Adrenal gland (tissue), 12 donors: ENCODE measurements around the gene TSPAN13. TPM values are rescaled to one million over a fixed set of nuclear protein-coding genes. Genes with fewer than 3 reads are reported as not detected.

Source experiments
- DNase-seq, 7 donors: peaks; one replicate each; pipeline ENCODE4 v3.0.0-alpha.2; 2019 to 2020
- H3K27ac ChIP-seq, 5 donors: fragments of 200-600 bp; sonication (generic) in 4 of 5; 1 replicate in 3 of 5; 2 replicates in 2 of 5; pipeline versions ENCODE4 v1.5.1 to v1.8.0; 2016 to 2020; ENCODE audit warnings: mild to moderate bottlenecking in 1 of 5
- H3K27me3 ChIP-seq: fragments of 200-600 bp; 2 replicates; pipeline ENCODE4 v1.8.0; 2021
- H3K36me3 ChIP-seq, 2 donors: fragments of 200-600 bp; replicated peaks in 1 of 2; 1 replicate in 1 of 2; 2 replicates in 1 of 2; pipeline versions ENCODE4 v1.5.1 to v1.8.0; 2018 to 2022
- H3K4me1 ChIP-seq, 2 donors: fragments of 200-600 bp; replicated peaks in 1 of 2; 1 replicate in 1 of 2; 2 replicates in 1 of 2; pipeline versions ENCODE4 v1.5.1 to v1.8.0; 2018 to 2021
- H3K4me3 ChIP-seq, 4 donors: fragments of 200-600 bp; sonication (generic) in 3 of 4; one replicate each; pipeline ENCODE4 v1.5.1; 2016 to 2018
- H3K9me3 ChIP-seq, 3 donors: fragments of 200-600 bp; sonication (generic) in 1 of 3; replicated peaks in 1 of 3; 1 replicate in 2 of 3; 2 replicates in 1 of 3; pipeline versions ENCODE4 v1.5.1 to v1.8.0; 2016 to 2021
- CTCF ChIP-seq, 6 experiments: fragments of 450-650 bp in 4 of 6; fragments of 200-600 bp in 2 of 6; sonication (generic) in 1 of 6; IDR thresholded peaks; 1 replicate in 5 of 6; 2 replicates in 1 of 6; pipeline versions ENCODE4 v1.5.1 to v1.8.0; 2016 to 2021; ENCODE audit warnings: antibody characterized with exemption in 6 of 6, mild to moderate bottlenecking in 2 of 6, moderate library complexity in 1 of 6
- POLR2A ChIP-seq, 2 donors: fragments of 450-650 bp; IDR thresholded peaks; one replicate each; pipeline ENCODE4 v1.6.1; 2017; ENCODE audit warnings: antibody characterized with exemption in 2 of 2, mild to moderate bottlenecking in 2 of 2, moderate library complexity in 1 of 2
- WGBS, 4 donors: extraction: QIAGEN DNeasy Blood & Tissue Kit in 2 of 4; methylation state at CpG; one replicate each; pipeline versions ENCODE4 v1.1.5 to v1.1.7; 2013 to 2017; 5-methylcytosine and 5-hydroxymethylcytosine counted together
- intact Hi-C, 2 donors: fragments of 100-400 bp; cut with DNase I; formaldehyde crosslinking; loops; one replicate each; pipeline versions ENCODE4 v1.14.1 to v1.15.0; 2022 to 2023
- polyA plus RNA-seq, 3 donors: library from polyadenylated mRNA; stranded (reverse); fragments of 200-250 nt in 2 of 3; fragments of 350-450 nt in 1 of 3; fragmentation: Illumina TruSeq in 1 of 3; extraction: RNeasy Lipid Tissue Mini Kit (QIAGEN cat#74804) in 1 of 3; gene quantifications; one replicate each; pipeline ENCODE4 v1.2.3, GENCODE V29; 2013 to 2014
- total RNA-seq, 9 donors: library from RNA; depleted of rRNA in 4 of 9; stranded (reverse); fragments of >200 nt in 4 of 9; fragments of 120-200 nt in 1 of 9; fragmentation: NEBNext Ultra II Directional in 1 of 9; extraction: Animal tissue kit (Norgen Biotek cat#: 25700) in 1 of 9; gene quantifications; one replicate each; pipeline versions ENCODE4 v1.1.0 to v1.2.4, GENCODE V29; 2013 to 2023
- donor health status: healthy with polysubstance abuse.
- donor health status: Bipolar disorder and iron deficiency.
- donor health status: DM: yes; HTN: yes; CAD: no.
- donor health status: DM: no; HTN: no; CAD: no.
- donor health status: DM: no; HTN: no; CAD: no.
- donor health status: DM: yes; HTN: yes; CAD: no.

Gene TSPAN13
- total and polyA plus RNA-seq, 12 donors = 19.3 to 119 (median 57.0) TPM

- no peak for TF ChIP-seq CTCF (IDR thresholded peaks at IDR 0.05)
- TF ChIP-seq POLR2A (IDR thresholded peaks at IDR 0.05) = no peak
- Histone ChIP-seq H3K36me3 (no peaks in the 10 kb centered on the region), H3K4me1 (no peaks in the 10 kb centered on the region), H3K4me3 (no peak overlapping the region), H3K9me3 (no peaks in the 10 kb centered on the region), H3K27ac (no peak overlapping the region), H3K27me3 (no peaks in the 10 kb centered on the region)
- WGBS, 4 donors = 56 to 61% (median 57%) methylated on average over 2 of the region's 2 CpGs
- intact Hi-C loops = no loop called here
- no peak for DNase-seq
Observed at GRCh38 chr7:16773326-16773725, 19.8 kb downstream of the TSPAN13 start.

DNA sequence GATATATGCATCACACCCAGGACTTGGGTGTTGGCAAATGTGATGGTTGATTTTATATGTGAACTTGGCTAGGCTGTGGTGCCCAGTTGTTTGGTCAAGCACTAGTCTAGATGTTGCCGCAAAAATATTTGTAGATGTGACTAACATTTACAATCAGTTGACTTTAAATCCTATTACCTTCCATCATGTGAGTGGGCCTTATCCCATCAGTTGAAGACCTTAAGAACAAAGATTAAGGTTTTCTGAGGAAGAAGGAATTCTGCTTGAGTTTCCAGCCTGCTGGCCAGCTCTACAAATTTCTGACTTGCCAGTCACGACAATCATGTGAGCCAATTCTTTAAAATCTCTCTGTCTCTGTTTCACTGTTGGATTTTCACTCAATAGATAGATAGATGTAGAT lies 20.3 kb downstream of the TSPAN13 start:
- H3K9me3 ChIP-seq = no peaks in the 10 kb centered on the region
- no peak overlapping the region for H3K4me3 ChIP-seq
- H3K27me3 ChIP-seq = no peaks in the 10 kb centered on the region
- no peak overlapping the region for H3K27ac ChIP-seq
- intact Hi-C loops = no loop called here
- no peaks in the 10 kb centered on the region for H3K36me3 ChIP-seq
- no peaks in the 10 kb centered on the region for H3K4me1 ChIP-seq
- DNase-seq = no peak
- 90 to 100% (median 97%) methylated on average over 2 of the region's 2 CpGs for WGBS, 4 donors
- TF ChIP-seq POLR2A (IDR thresholded peaks at IDR 0.05) (no peak), CTCF (IDR thresholded peaks at IDR 0.05) (no peak)

DNA sequence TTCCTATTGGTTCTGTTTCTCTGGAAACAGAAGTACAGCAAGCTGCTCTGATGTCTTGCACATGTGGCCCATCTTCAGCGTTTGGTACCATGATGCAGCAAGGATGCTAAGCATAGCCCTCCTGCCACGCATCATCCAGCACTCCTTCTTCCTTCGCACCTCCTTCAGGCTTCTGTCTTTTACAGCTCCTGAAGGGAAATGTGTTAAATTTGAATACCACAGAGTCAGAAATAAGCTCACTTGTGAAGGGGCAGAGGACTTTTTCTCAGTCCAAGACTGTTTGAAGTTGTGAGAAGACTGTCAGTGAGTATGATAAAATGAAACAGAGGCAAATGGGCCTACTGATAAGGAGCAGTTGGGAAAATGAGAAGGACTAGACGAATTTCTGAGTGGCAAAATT lies 20.7 kb downstream of the TSPAN13 start:
- TF ChIP-seq POLR2A (IDR thresholded peaks at IDR 0.05) (no peak), CTCF (IDR thresholded peaks at IDR 0.05) (no peak)
- no peak overlapping the region for H3K27ac ChIP-seq

GRCh38 chr7:16774986-16775385 lies 21.4 kb downstream of the TSPAN13 start:
- intact Hi-C loops = no loop called here
- Histone ChIP-seq H3K4me1 (no peaks in the 10 kb centered on the region), H3K36me3 (no peaks in the 10 kb centered on the region), H3K27ac (no peak overlapping the region), H3K27me3 (no peaks in the 10 kb centered on the region), H3K4me3 (no peak overlapping the region), H3K9me3 (no peaks in the 10 kb centered on the region)
- TF ChIP-seq POLR2A (IDR thresholded peaks at IDR 0.05) (no peak), CTCF (IDR thresholded peaks at IDR 0.05) (no peak)
- DNase-seq = no peak

More for the DNA sequence above, 20.7 kb downstream of the TSPAN13 start:
- 79 to 95% (median 90%) methylated on average over 4 of the region's 4 CpGs for WGBS, 4 donors
- Histone ChIP-seq H3K9me3 (no peaks in the 10 kb centered on the region), H3K36me3 (no peaks in the 10 kb centered on the region), H3K4me1 (no peaks in the 10 kb centered on the region), H3K4me3 (no peak overlapping the region), H3K27me3 (no peaks in the 10 kb centered on the region)
- no peak for DNase-seq
- intact Hi-C loops = no loop called here
